Neural cell (in vitro differentiated cells): ENCODE measurements around the gene P2RX1. TPM values are rescaled to one million over a fixed set of nuclear protein-coding genes. Genes with fewer than 3 reads are reported as not detected.
A peak's percentile ranks its signal among the peaks of the same experiment; 100 is the strongest.

Experiments
- H2AFZ ChIP-seq: fragments of 200-600, 300-800 bp; sonication (generic), shearing (Covaris generic); 2 replicates; pipeline ENCODE4 v1.6.0; 2014; ENCODE audit warnings: low read depth, mild to moderate bottlenecking, antibody characterized with exemption, low read length, moderate library complexity
- H3F3A ChIP-seq: fragments of 200-600 bp; shearing (Covaris generic); 2 replicates; pipeline ENCODE4 v1.6.1; 2016; ENCODE audit warnings: mild to moderate bottlenecking, moderate library complexity, mixed read lengths, antibody characterized with exemption, low read length; ENCODE audit not compliant: insufficient read depth, poor library complexity, severe bottlenecking
- H3K27ac ChIP-seq: fragments of 200-600, 300-800 bp; sonication (generic), shearing (Covaris generic); 2 replicates; pipeline ENCODE4 v1.5.1; 2014; ENCODE audit warnings: mild to moderate bottlenecking, low read length, moderate library complexity
- H3K27me3 ChIP-seq: fragments of 300-800, 200-600 bp; sonication (generic), shearing (Covaris generic); 2 replicates; pipeline ENCODE4 v1.6.0; 2014; ENCODE audit warnings: mild to moderate bottlenecking, low read depth, low read length, moderate library complexity; ENCODE audit not compliant: insufficient read depth
- H3K36me3 ChIP-seq: fragments of 300-800, 200-600 bp; sonication (generic), shearing (Covaris generic); 2 replicates; pipeline ENCODE4 v1.5.1; 2014; ENCODE audit warnings: mild to moderate bottlenecking, antibody characterized with exemption, low read length, moderate library complexity; ENCODE audit not compliant: insufficient read depth
- H3K4me2 ChIP-seq: fragments of 300-800, 200-600 bp; sonication (generic), shearing (Covaris generic); 2 replicates; pipeline ENCODE4 v1.6.0; 2014; ENCODE audit warnings: mild to moderate bottlenecking, low read length
- H3K4me3 ChIP-seq: fragments of 300-800, 200-600 bp; sonication (generic), shearing (Covaris generic); 2 replicates; pipeline ENCODE4 v1.5.1; 2014; ENCODE audit warnings: mild to moderate bottlenecking, low read length, moderate library complexity
- H3K79me2 ChIP-seq: fragments of 200-600 bp; shearing (Covaris generic); replicated peaks from 2 replicates; pipeline ENCODE4 v1.6.0; 2014; ENCODE audit warnings: mild to moderate bottlenecking, low read length, moderate library complexity; ENCODE audit not compliant: insufficient read depth
- H3K9ac ChIP-seq: fragments of 300-800, 200-600 bp; sonication (generic), shearing (Covaris generic); 2 replicates; pipeline ENCODE4 v1.6.1; 2016; ENCODE audit warnings: mild to moderate bottlenecking, low read length, mixed read lengths
- H3K9me2 ChIP-seq: fragments of 200-600 bp; shearing (Covaris generic); 2 replicates; pipeline ENCODE4 v1.6.1; 2016; ENCODE audit warnings: mild to moderate bottlenecking, low read length, mixed read lengths; ENCODE audit not compliant: insufficient read depth
- H3K9me3 ChIP-seq: fragments of 200-600, 300-800 bp; sonication (generic), shearing (Covaris generic); 2 replicates; pipeline ENCODE4 v1.6.1; 2016; ENCODE audit warnings: mild to moderate bottlenecking, mixed run types, low read length, moderate library complexity, mixed read lengths
- H4K20me1 ChIP-seq: fragments of 200-600 bp; shearing (Covaris generic); 2 replicates; pipeline ENCODE4 v1.6.1; 2016; ENCODE audit warnings: mild to moderate bottlenecking, mixed run types; ENCODE audit not compliant: insufficient read depth
- CTCF ChIP-seq: fragments of 450-650 bp; IDR thresholded peaks from 2 replicates; pipeline ENCODE4 v1.5.1; 2014; ENCODE audit warnings: antibody characterized with exemption, mild to moderate bottlenecking, moderate library complexity; ENCODE audit not compliant: poor library complexity, severe bottlenecking
- EP300 ChIP-seq: fragments of 450-650 bp; conservative IDR thresholded peaks from 2 replicates; pipeline ENCODE4 v1.6.1; 2014; ENCODE audit warnings: antibody characterized with exemption, mild to moderate bottlenecking, moderate library complexity; ENCODE audit not compliant: poor library complexity, severe bottlenecking
- EZH2 ChIP-seq: fragments of 200-600, 300-800 bp; shearing (Covaris generic), sonication (generic); IDR thresholded peaks from 2 replicates; pipeline ENCODE4 v1.6.1; 2014; ENCODE audit warnings: antibody characterized with exemption, low read length, borderline replicate concordance, mild to moderate bottlenecking; ENCODE audit not compliant: insufficient read depth, poor library complexity, severe bottlenecking
- MXI1 ChIP-seq: fragments of 450-650 bp; conservative IDR thresholded peaks from 2 replicates; pipeline ENCODE4 v1.6.1; 2014; ENCODE audit warnings: antibody characterized with exemption, mild to moderate bottlenecking; ENCODE audit not compliant: poor library complexity, severe bottlenecking
- POLR2AphosphoS5 ChIP-seq: IDR thresholded peaks from 2 replicates; pipeline ENCODE4 v1.6.1; 2012
- RAD21 ChIP-seq: fragments of 450-650 bp; conservative IDR thresholded peaks from 2 replicates; pipeline ENCODE4 v1.6.1; 2014; ENCODE audit warnings: antibody characterized with exemption, mild to moderate bottlenecking, moderate library complexity
- REST ChIP-seq: IDR thresholded peaks from 2 replicates; pipeline ENCODE4 v1.6.1; 2012; ENCODE audit warnings: borderline replicate concordance
- SMC3 ChIP-seq: fragments of 450-650 bp; conservative IDR thresholded peaks from 2 replicates; pipeline ENCODE4 v1.6.1; 2014; ENCODE audit warnings: antibody characterized with exemption, mild to moderate bottlenecking, moderate library complexity; ENCODE audit not compliant: poor library complexity
- TAF1 ChIP-seq: IDR thresholded peaks from 2 replicates; pipeline ENCODE4 v1.6.1; 2012; ENCODE audit warnings: low read depth
- polyA plus RNA-seq: library from polyadenylated mRNA; depleted of rRNA; stranded (reverse); fragments of >200 nt; gene quantifications from 2 replicates; pipeline ENCODE4 v1.2.3, GENCODE V29; 2014

Gene P2RX1
- polyA plus RNA-seq, 1 donor from 2014 or later = not detected

GRCh38 chr17:3946711-3947235 lies 30.5 kb upstream of the P2RX1 start:
- Histone ChIP-seq H3K27me3 (no peaks in the 10 kb centered on the region), H3F3A (no peaks in the 10 kb centered on the region), H4K20me1 (no peaks in the 10 kb centered on the region), H3K4me2 (no peak overlapping the region), H3K9me2 (no peaks in the 10 kb centered on the region), H3K9me3 (no peaks in the 10 kb centered on the region), H3K9ac (no peak overlapping the region), H3K36me3 (no peaks in the 10 kb centered on the region), H3K79me2 (no peaks in the 10 kb centered on the region), H3K4me3 (no peak overlapping the region), H2AFZ (no peak overlapping the region), H3K27ac (no peak overlapping the region)
- TF ChIP-seq MXI1 = no peak
- no peak for TF ChIP-seq EP300
- TF ChIP-seq REST = no peak
- TF ChIP-seq TAF1 = no peak
- no peak for TF ChIP-seq POLR2AphosphoS5
- no peak for TF ChIP-seq CTCF
- TF ChIP-seq SMC3 = no peak

GRCh38 chr17:3944485-3945388 lies 28.5 kb upstream of the P2RX1 start:
- H3K9me2 ChIP-seq = no peaks in the 10 kb centered on the region
- no peak overlapping the region for H3K9ac ChIP-seq
- H4K20me1 ChIP-seq = no peaks in the 10 kb centered on the region
- TF ChIP-seq REST = no peak
- no peak for TF ChIP-seq POLR2AphosphoS5
- no peak for TF ChIP-seq EP300
- no peak for TF ChIP-seq EZH2
- TF ChIP-seq RAD21 = no peak
- no peak for TF ChIP-seq MXI1
- no peaks in the 10 kb centered on the region for H3K79me2 ChIP-seq
- no peaks in the 10 kb centered on the region for H3K9me3 ChIP-seq
- H2AFZ ChIP-seq = no peak overlapping the region
- H3K4me2 ChIP-seq = no peak overlapping the region
- no peaks in the 10 kb centered on the region for H3K27me3 ChIP-seq
- no peak overlapping the region for H3K27ac ChIP-seq
- peak overlapping the region; percentile 21 for H3K4me3 ChIP-seq
- no peaks in the 10 kb centered on the region for H3F3A ChIP-seq
- H3K36me3 ChIP-seq = no peaks in the 10 kb centered on the region
